Smooth muscle cell (in vitro differentiated cells): ENCODE results near the gene ZNF619. TPM values are rescaled to one million over a fixed set of nuclear protein-coding genes. Genes with fewer than 3 reads are reported as not detected.

ENCODE experiments used
- DNase-seq: peaks from one replicate; lab custom pipeline; 2025; ENCODE audit not compliant: unreplicated experiment; lab: John Stamatoyannopoulos, UW
- H2AFZ ChIP-seq: fragments of 200-600 bp; sonication (generic); 2 replicates; pipeline ENCODE4 v1.6.0; 2016; ENCODE audit warnings: antibody characterized with exemption, low read depth, mild to moderate bottlenecking
- H3F3A ChIP-seq: fragments of 200-600 bp; sonication (generic); 2 replicates; pipeline ENCODE4 v1.6.0; 2017; ENCODE audit warnings: antibody characterized with exemption, low read depth
- H3K27ac ChIP-seq: fragments of 200-600 bp; sonication (generic); 2 replicates; pipeline ENCODE4 v1.5.1; 2016; ENCODE audit warnings: low read depth, mild to moderate bottlenecking
- H3K27me3 ChIP-seq: fragments of 200-600 bp; sonication (generic); 2 replicates; pipeline ENCODE4 v1.6.1; 2016; ENCODE audit warnings: low read depth, mild to moderate bottlenecking
- H3K36me3 ChIP-seq: fragments of 200-600 bp; sonication (generic); 2 replicates; pipeline ENCODE4 v1.5.1; 2016; ENCODE audit warnings: low read depth
- H3K4me1 ChIP-seq: fragments of 200-600 bp; sonication (generic); 2 replicates; pipeline ENCODE4 v1.5.1; 2016; ENCODE audit warnings: low read depth
- H3K4me2 ChIP-seq: fragments of 200-600 bp; sonication (generic); 2 replicates; pipeline ENCODE4 v1.6.0; 2016; ENCODE audit warnings: mild to moderate bottlenecking
- H3K4me3 ChIP-seq: fragments of 200-600 bp; sonication (generic); 2 replicates; pipeline ENCODE4 v1.5.1; 2016; ENCODE audit warnings: mild to moderate bottlenecking
- H3K79me2 ChIP-seq: fragments of 200-600 bp; sonication (generic); 2 replicates; pipeline ENCODE4 v1.6.0; 2016; ENCODE audit warnings: low read depth, mild to moderate bottlenecking
- H3K9ac ChIP-seq: fragments of 200-600 bp; sonication (generic); 2 replicates; pipeline ENCODE4 v1.6.0; 2016; ENCODE audit warnings: low read depth
- H3K9me3 ChIP-seq: fragments of 200-600 bp; sonication (generic); replicated peaks from 2 replicates; pipeline ENCODE4 v1.5.1; 2016; ENCODE audit warnings: low read depth
- H4K20me1 ChIP-seq: fragments of 200-600 bp; sonication (generic); 2 replicates; pipeline ENCODE4 v1.6.0; 2016; ENCODE audit warnings: low read depth
- CTCF ChIP-seq: fragments of 200-600 bp; sonication (generic); IDR thresholded peaks from 2 replicates; pipeline ENCODE4 v1.5.1; 2017; ENCODE audit warnings: borderline replicate concordance, mild to moderate bottlenecking, antibody characterized with exemption; ENCODE audit not compliant: insufficient read depth, poor library complexity, severe bottlenecking
- WGBS: methylation state at CpG from one replicate; pipeline ENCODE4 v1.1.7; 2016; ENCODE audit warnings: low lambda C conversion rate; 5-methylcytosine and 5-hydroxymethylcytosine counted together
- polyA plus RNA-seq: library from polyadenylated mRNA; unstranded; fragments of >200 nt; fragmentation: Nextera tagmentation; extraction: Ambion mirVana; gene quantifications from 2 replicates; pipeline ENCODE4 v1.2.1, GENCODE V29; 2016
- total RNA-seq: library from RNA; depleted of rRNA; stranded (reverse); fragments of >200 nt; gene quantifications from 2 replicates; pipeline ENCODE4 v1.2.3, GENCODE V29; 2014

The ZNF619 gene
- total and polyA plus RNA-seq, 2 experiments from 2014 or later, result 0.70 to 2.5 TPM

GRCh38 chr3:40490916-40491315, 14.0 kb downstream of the ZNF619 start:
- Histone ChIP-seq H3K36me3 (peaks cover 17% of the 10 kb centered on the region), H3K27ac (no peak overlapping the region), H3K4me2 (no peak overlapping the region), H3K4me3 (no peak overlapping the region), H4K20me1 (no peaks in the 10 kb centered on the region), H3K4me1 (no peaks in the 10 kb centered on the region), H3K9me3 (peaks cover 9% of the 10 kb centered on the region), H2AFZ (no peak overlapping the region), H3K9ac (no peak overlapping the region), H3K27me3 (no peaks in the 10 kb centered on the region), H3F3A (no peaks in the 10 kb centered on the region), H3K79me2 (no peaks in the 10 kb centered on the region)
- WGBS, result 100% methylated on average over 5 of the region's 5 CpGs
- TF ChIP-seq CTCF, result no peak
- DNase-seq, result no peak

GRCh38 chr3:40494698-40495097, 17.8 kb downstream of the ZNF619 start:
- TF ChIP-seq CTCF, result no peak
- H3K79me2 ChIP-seq, result no peaks in the 10 kb centered on the region
- no peaks in the 10 kb centered on the region for H3K36me3 ChIP-seq
- H3F3A ChIP-seq, result no peaks in the 10 kb centered on the region
- no peak overlapping the region for H3K27ac ChIP-seq
- H4K20me1 ChIP-seq, result no peaks in the 10 kb centered on the region
- DNase-seq, result no peak
- 38% methylated on average over 2 of the region's 2 CpGs for WGBS
- H3K9ac ChIP-seq, result no peak overlapping the region
- H3K4me3 ChIP-seq, result no peak overlapping the region
- no peak overlapping the region for H3K4me2 ChIP-seq
- no peaks in the 10 kb centered on the region for H3K4me1 ChIP-seq
- no peaks in the 10 kb centered on the region for H3K27me3 ChIP-seq
- H3K9me3 ChIP-seq, result no peaks in the 10 kb centered on the region
- peak overlapping the region; percentile 21 for H2AFZ ChIP-seq

GRCh38 chr3:40497288-40497687, 20.4 kb downstream of the ZNF619 start:
- no peaks in the 10 kb centered on the region for H3F3A ChIP-seq
- H4K20me1 ChIP-seq, result no peaks in the 10 kb centered on the region
- H3K27me3 ChIP-seq, result no peaks in the 10 kb centered on the region
- no peaks in the 10 kb centered on the region for H3K9me3 ChIP-seq
- no peak overlapping the region for H2AFZ ChIP-seq
- no peaks in the 10 kb centered on the region for H3K79me2 ChIP-seq
- no peak overlapping the region for H3K4me3 ChIP-seq
- DNase-seq, result no peak
- WGBS, result 90% methylated on average over 2 of the region's 2 CpGs
- H3K4me2 ChIP-seq, result no peak overlapping the region
- H3K27ac ChIP-seq, result no peak overlapping the region
- no peaks in the 10 kb centered on the region for H3K4me1 ChIP-seq
- no peak for TF ChIP-seq CTCF
- no peaks in the 10 kb centered on the region for H3K36me3 ChIP-seq
- H3K9ac ChIP-seq, result no peak overlapping the region

GRCh38 chr3:40499952-40500351, 23.0 kb downstream of the ZNF619 start:
- Histone ChIP-seq H3K27me3 (no peaks in the 10 kb centered on the region), H3K27ac (no peak overlapping the region), H3K9ac (no peak overlapping the region), H4K20me1 (no peaks in the 10 kb centered on the region), H3K36me3 (no peaks in the 10 kb centered on the region), H2AFZ (no peak overlapping the region), H3K9me3 (no peaks in the 10 kb centered on the region), H3K4me3 (no peak overlapping the region), H3K4me1 (peaks cover 2% of the 10 kb centered on the region), H3K79me2 (no peaks in the 10 kb centered on the region), H3F3A (peaks cover 7% of the 10 kb centered on the region), H3K4me2 (no peak overlapping the region)
- DNase-seq, result no peak
- TF ChIP-seq CTCF, result no peak
- 100% methylated on average over 1 of the region's 1 CpG for WGBS
